ENCODE data around the gene SBSN. TPM values are rescaled to one million over a fixed set of nuclear protein-coding genes. Genes with fewer than 3 reads are reported as not detected.
"Not testable (repeated sequence)": the region's sequence is repeated elsewhere in the genome, so short reads cannot be mapped to it uniquely, and the experiment has no call there.

The SBSN gene
- total RNA-seq, 2 experiments from 2014 or later: not detected

DNA sequence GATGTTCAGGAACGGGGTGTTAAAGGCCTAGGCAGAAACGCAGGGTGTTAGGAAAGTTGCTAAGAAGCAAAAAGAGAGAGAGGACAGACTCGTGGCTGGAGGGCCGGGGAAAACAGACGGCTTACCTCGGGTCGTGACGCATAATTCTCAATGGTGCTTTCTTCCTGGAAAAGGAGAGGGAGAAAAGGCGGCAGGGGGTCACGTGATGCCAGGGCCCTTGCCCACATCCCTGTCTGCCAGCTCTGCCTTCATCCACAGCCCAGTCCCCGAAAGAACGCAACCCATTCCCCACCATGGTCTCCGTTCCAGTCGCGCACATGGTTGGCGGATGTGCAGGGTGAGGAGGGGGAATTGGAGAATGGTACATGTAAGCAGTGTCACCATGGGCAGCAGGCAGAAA, 39.4 kb downstream of the SBSN start:
- Mint-ChIP-seq H3K36me3 (no peaks in the 10 kb centered on the region), H3K9me3 (no peaks in the 10 kb centered on the region), H3K4me3 (no peak overlapping the region), H3K27ac (no peak overlapping the region), H3K4me1 (peaks cover 8% of the 10 kb centered on the region), H3K27me3 (no peaks in the 10 kb centered on the region)
- DNase-seq: no peak

- no peak overlapping the region for H3K4me3 Mint-ChIP-seq
- no peaks in the 10 kb centered on the region for H3K36me3 Mint-ChIP-seq
- no peak for DNase-seq
- no peaks in the 10 kb centered on the region for H3K9me3 Mint-ChIP-seq
- no peaks in the 10 kb centered on the region for H3K27me3 Mint-ChIP-seq
- peaks cover 8% of the 10 kb centered on the region for H3K4me1 Mint-ChIP-seq
- H3K27ac Mint-ChIP-seq: no peak overlapping the region
Measured at GRCh38 chr19:35487656-35488182, 40.4 kb downstream of the SBSN start.

- H3K27me3 Mint-ChIP-seq: no peaks in the 10 kb centered on the region
- DNase-seq: no peak
- peaks cover 8% of the 10 kb centered on the region for H3K4me1 Mint-ChIP-seq
- no peak overlapping the region for H3K27ac Mint-ChIP-seq
- H3K9me3 Mint-ChIP-seq: no peaks in the 10 kb centered on the region
- no peaks in the 10 kb centered on the region for H3K36me3 Mint-ChIP-seq
- H3K4me3 Mint-ChIP-seq: no peak overlapping the region
Measured at GRCh38 chr19:35486268-35486708, 41.8 kb downstream of the SBSN start.

GRCh38 chr19:35484252-35485036, 43.7 kb downstream of the SBSN start:
- H3K4me1 Mint-ChIP-seq: peaks cover 8% of the 10 kb centered on the region
- H3K36me3 Mint-ChIP-seq: no peaks in the 10 kb centered on the region
- no peak overlapping the region for H3K27ac Mint-ChIP-seq
- DNase-seq: no peak
- H3K4me3 Mint-ChIP-seq: no peak overlapping the region
- H3K27me3 Mint-ChIP-seq: no peaks in the 10 kb centered on the region
- H3K9me3 Mint-ChIP-seq: no peaks in the 10 kb centered on the region

GRCh38 chr19:35483089-35483488, 45.0 kb downstream of the SBSN start:
- no peaks in the 10 kb centered on the region for H3K36me3 Mint-ChIP-seq
- H3K27ac Mint-ChIP-seq: no peak overlapping the region
- H3K27me3 Mint-ChIP-seq: no peaks in the 10 kb centered on the region
- H3K9me3 Mint-ChIP-seq: no peaks in the 10 kb centered on the region
- H3K4me3 Mint-ChIP-seq: no peak overlapping the region
- no peak for DNase-seq
- peaks cover 8% of the 10 kb centered on the region for H3K4me1 Mint-ChIP-seq

DNA sequence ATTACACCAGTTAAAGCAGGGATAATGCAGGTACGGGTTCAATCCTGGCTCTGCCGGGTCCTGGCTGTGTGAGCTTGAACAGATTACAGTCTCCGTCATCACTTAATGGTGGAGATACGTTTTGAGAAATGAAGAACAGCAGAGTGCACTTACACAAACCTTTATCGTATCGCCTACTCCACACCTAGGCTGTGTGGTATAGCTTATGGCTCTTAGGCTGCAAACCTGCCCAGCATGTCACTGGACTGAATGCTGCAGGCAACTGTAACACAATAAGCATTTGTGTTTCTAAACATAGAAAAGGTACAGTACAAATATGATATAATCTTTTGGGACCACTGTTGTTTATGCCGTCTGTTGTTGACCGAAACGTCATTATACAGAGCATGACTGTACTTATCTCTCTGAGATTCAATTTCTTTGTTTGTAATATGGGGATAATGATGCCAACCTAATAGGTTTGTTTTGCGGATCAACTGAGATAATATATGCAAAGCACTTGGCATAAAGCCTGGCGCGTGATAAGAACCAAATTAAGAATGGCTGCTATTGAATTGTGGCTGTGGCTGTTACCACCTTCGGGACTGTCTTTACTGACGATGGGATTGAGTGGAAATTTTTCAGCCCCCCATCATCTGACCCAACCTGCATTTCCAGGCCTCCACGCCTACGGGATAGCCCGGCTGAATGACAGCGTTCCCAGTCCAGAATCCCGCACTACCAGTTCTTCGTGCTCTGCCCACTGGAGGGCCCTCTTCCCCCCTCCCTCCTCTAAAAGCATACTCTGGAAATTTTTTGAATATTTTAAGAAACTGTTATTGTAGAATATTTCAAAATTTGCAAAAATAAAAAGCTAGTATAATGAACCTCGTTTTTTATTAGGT, 49.1 kb downstream of the SBSN start:
- Mint-ChIP-seq H3K4me1 (no peaks in the 10 kb centered on the region), H3K36me3 (no peaks in the 10 kb centered on the region), H3K4me3 (no peak overlapping the region), H3K27ac (no peak overlapping the region), H3K27me3 (peaks cover 4% of the 10 kb centered on the region), H3K9me3 (no peaks in the 10 kb centered on the region)
- no peak for DNase-seq

GRCh38 chr19:35476149-35476548, 52.0 kb downstream of the SBSN start:
- DNase-seq: no peak
- Mint-ChIP-seq H3K27me3 (peaks cover 4% of the 10 kb centered on the region), H3K36me3 (no peaks in the 10 kb centered on the region), H3K4me1 (no peaks in the 10 kb centered on the region), H3K4me3 (no peak overlapping the region), H3K9me3 (no peaks in the 10 kb centered on the region), H3K27ac (no peak overlapping the region)

DNA sequence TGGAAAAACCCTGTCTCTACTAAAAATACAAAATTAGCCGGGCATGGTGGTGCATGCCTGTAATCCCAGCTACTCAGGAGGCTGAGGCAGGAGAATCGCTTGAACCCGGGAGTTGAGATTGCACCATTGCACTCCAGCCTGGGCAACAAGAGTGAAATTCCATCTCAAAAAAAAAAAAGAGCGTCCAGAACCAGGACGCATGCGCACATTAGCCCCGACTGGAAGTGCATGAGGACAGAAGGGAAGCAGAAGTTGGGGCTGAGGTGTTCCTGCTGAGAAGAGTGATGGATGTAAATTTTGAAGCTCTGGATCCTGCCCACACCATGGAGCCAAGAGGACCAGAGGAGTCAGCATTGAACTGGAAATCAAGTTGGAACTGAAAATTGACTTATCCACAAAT, 53.5 kb downstream of the SBSN start:
- H3K27me3 Mint-ChIP-seq, H3K4me3 Mint-ChIP-seq, H3K4me1 Mint-ChIP-seq, H3K9me3 Mint-ChIP-seq, H3K36me3 Mint-ChIP-seq, DNase-seq, H3K27ac Mint-ChIP-seq: not testable (repeated sequence)

DNA sequence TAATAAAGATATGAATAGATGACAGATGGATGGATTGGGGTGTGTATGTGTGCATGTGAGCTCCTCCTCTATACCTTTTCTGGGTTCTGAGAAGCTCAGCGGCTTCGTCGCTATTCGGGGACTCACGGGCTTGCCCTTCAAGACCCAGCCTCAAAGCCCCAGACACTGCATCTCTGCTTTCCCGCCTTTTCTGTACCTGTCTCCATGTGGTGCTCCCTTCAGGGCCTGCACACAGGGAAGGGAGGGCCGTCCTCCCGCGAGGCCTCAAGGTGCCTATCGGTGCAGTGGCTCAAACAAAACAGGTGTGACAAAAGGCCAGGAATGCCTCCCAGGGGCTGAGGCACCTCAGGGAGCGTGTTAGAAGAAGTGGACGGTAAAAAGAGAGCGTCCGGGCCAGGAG, 54.0 kb downstream of the SBSN start:
- Mint-ChIP-seq H3K4me1 (no peaks in the 10 kb centered on the region), H3K27ac (no peak overlapping the region), H3K9me3 (no peaks in the 10 kb centered on the region), H3K27me3 (peaks cover 4% of the 10 kb centered on the region), H3K4me3 (no peak overlapping the region), H3K36me3 (no peaks in the 10 kb centered on the region)
- DNase-seq: no peak

Other genes with a start within 250 kb of the SBSN start
- under 1 TPM; 0.32 to 0.37 TPM for gene HAMP, start 245.8 kb downstream of the SBSN start, total RNA-seq
- gene MAG, start 236.2 kb downstream of the SBSN start, total RNA-seq: under 1 TPM; 0.20 to 0.29 TPM
- 1 to 10 TPM; 3.0 to 3.2 TPM for gene CD22, start 199.1 kb downstream of the SBSN start, total RNA-seq
- under 1 TPM in 1 of 2 experiments, not detected in 1; 0.08 TPM for gene FFAR1, start 180.4 kb downstream of the SBSN start, total RNA-seq
- 1 to 10 TPM; 1.2 to 1.3 TPM for gene FFAR3, start 169.9 kb downstream of the SBSN start, total RNA-seq
- gene GPR42, start 157.2 kb downstream of the SBSN start, total RNA-seq: under 1 TPM in 1 of 2 experiments, not detected in 1; 0.16 TPM
- not detected for gene FFAR2, start 80.1 kb downstream of the SBSN start, total RNA-seq
- gene KRTDAP, start 37.8 kb downstream of the SBSN start, total RNA-seq: not detected
- 1 to 10 TPM; 1.4 to 1.5 TPM for gene DMKN, start 14.7 kb downstream of the SBSN start, total RNA-seq
- not detected for gene GAPDHS, start 5.1 kb upstream of the SBSN start, total RNA-seq
- gene TMEM147, start 17.3 kb upstream of the SBSN start, total RNA-seq: 10 to 100 TPM; 74.4 to 81.6 TPM
- gene ATP4A, start 35.3 kb upstream of the SBSN start, total RNA-seq: not detected
- gene PMIS2, start 57.9 kb upstream of the SBSN start, total RNA-seq: not detected
- 10 to 100 TPM; 37.9 to 44.6 TPM for gene HAUS5, start 84.4 kb upstream of the SBSN start, total RNA-seq
- gene RBM42, start 100.7 kb upstream of the SBSN start, total RNA-seq: 10 to 100 TPM; 91.7 to 99.1 TPM
- gene ETV2, start 113.4 kb upstream of the SBSN start, total RNA-seq: 1 to 10 TPM; 1.5 to 2.3 TPM
- gene COX6B1, start 120.0 kb upstream of the SBSN start, total RNA-seq: 100 to 1,000 TPM; 414 to 433 TPM
- 1 to 10 TPM; 1.6 to 1.8 TPM for gene UPK1A, start 138.2 kb upstream of the SBSN start, total RNA-seq
- 100 to 1,000 TPM; 220 to 238 TPM for gene ZBTB32, start 176.2 kb upstream of the SBSN start, total RNA-seq
- 10 to 100 TPM; 42.2 to 45.5 TPM for gene KMT2B, start 189.7 kb upstream of the SBSN start, total RNA-seq
- gene IGFLR1, start 214.1 kb upstream of the SBSN start, total RNA-seq: 10 to 100 TPM; 79.2 to 80.6 TPM
- gene U2AF1L4, start 217.1 kb upstream of the SBSN start, total RNA-seq: 10 to 100 TPM; 42.3 to 43.9 TPM
- 10 to 100 TPM; 38.5 to 41.6 TPM for gene PSENEN, start 217.3 kb upstream of the SBSN start, total RNA-seq
- 1 to 10 TPM; 5.1 to 7.0 TPM for gene LIN37, start 220.3 kb upstream of the SBSN start, total RNA-seq
- under 1 TPM; 0.39 to 0.78 TPM for gene HSPB6, start 228.7 kb upstream of the SBSN start, total RNA-seq
- gene PROSER3, start 229.9 kb upstream of the SBSN start, total RNA-seq: 10 to 100 TPM; 29.9 to 33.3 TPM
- gene ARHGAP33, start 247.3 kb upstream of the SBSN start, total RNA-seq: 10 to 100 TPM; 15.0 to 16.3 TPM